ENCODE measurements around the gene WSCD2.

The WSCD2 gene

DNA sequence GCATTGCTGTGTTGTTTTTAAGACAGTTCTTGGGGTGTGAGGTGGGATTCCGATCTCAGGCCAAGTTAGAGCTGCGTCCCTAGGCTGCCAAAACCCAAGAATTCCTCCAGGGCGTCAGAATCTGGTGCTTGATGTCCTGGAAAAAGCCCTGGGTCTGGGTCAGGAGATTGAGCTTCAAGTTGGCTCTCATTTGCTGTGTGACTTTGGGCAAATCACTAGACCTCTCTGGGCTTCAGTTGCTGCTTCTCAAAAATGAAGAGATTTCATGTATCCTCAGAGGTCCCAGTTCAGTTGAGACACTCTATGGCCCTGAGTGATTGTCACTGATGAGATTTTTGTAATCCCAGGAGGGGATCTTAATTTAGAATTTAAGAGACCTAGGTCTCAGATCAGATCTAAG, 1.9 kb downstream of the WSCD2 start:
- in situ Hi-C loops (cut with MboI; ENCODE audit: low pct_unique_long_range_greater_than_20kb, low sequenced_read_pairs, unreplicated experiment) = no loop called here
- no peak for TF ChIP-seq CTCF (IDR thresholded peaks at IDR 0.05; ENCODE audit: extremely low read depth, insufficient read depth, missing control alignments)
- DNase-seq (ENCODE audit: low spot score) = no peak

- no peak for TF ChIP-seq CTCF (IDR thresholded peaks at IDR 0.05; ENCODE audit: extremely low read depth, insufficient read depth, missing control alignments)
- in situ Hi-C loops (cut with MboI; ENCODE audit: low pct_unique_long_range_greater_than_20kb, low sequenced_read_pairs, unreplicated experiment) = no loop called here
These were observed 2.6 kb downstream of the WSCD2 start for GRCh38 chr12:108131657-108132126.

GRCh38 chr12:108133482-108133881, 4.4 kb downstream of the WSCD2 start:
- in situ Hi-C loops (cut with MboI; ENCODE audit: low pct_unique_long_range_greater_than_20kb, low sequenced_read_pairs, unreplicated experiment) = no loop called here
- no peak for TF ChIP-seq CTCF (IDR thresholded peaks at IDR 0.05; ENCODE audit: extremely low read depth, insufficient read depth, missing control alignments)
- DNase-seq (ENCODE audit: low spot score) = no peak

More at GRCh38 chr12:108131657-108132126, 2.6 kb downstream of the WSCD2 start:
- DNase-seq (ENCODE audit: low spot score) = no peak

DNA sequence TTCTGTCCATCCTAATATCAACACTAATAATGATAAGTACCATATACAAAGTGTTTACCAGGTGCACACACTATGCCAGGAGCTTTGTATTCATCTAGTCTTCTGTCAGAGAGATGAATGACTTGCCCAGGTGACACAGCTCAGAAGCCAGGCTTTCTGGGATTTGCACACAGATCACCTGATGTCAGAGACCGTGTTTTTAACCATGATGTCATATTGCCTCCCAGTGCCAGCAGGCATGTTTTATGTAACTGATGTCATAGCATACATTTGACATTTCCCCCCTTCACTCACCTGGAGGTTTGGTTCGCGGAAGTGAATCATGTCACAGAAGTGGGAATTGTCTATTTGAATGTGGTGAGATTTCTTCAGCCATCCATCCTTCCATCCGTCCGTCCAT, 5.7 kb downstream of the WSCD2 start:
- no peak for DNase-seq (ENCODE audit: low spot score)
- TF ChIP-seq CTCF (IDR thresholded peaks at IDR 0.05; ENCODE audit: extremely low read depth, insufficient read depth, missing control alignments) = no peak
- in situ Hi-C loops (cut with MboI; ENCODE audit: low pct_unique_long_range_greater_than_20kb, low sequenced_read_pairs, unreplicated experiment) = no loop called here

GRCh38 chr12:108135627-108136026, 6.5 kb downstream of the WSCD2 start:
- DNase-seq (ENCODE audit: low spot score) = no peak
- TF ChIP-seq CTCF (IDR thresholded peaks at IDR 0.05; ENCODE audit: extremely low read depth, insufficient read depth, missing control alignments) = no peak
- in situ Hi-C loops (cut with MboI; ENCODE audit: low pct_unique_long_range_greater_than_20kb, low sequenced_read_pairs, unreplicated experiment) = no loop called here

GRCh38 chr12:108136697-108137096, 7.6 kb downstream of the WSCD2 start:
- in situ Hi-C loops (cut with MboI; ENCODE audit: low pct_unique_long_range_greater_than_20kb, low sequenced_read_pairs, unreplicated experiment) = no loop called here
- DNase-seq (ENCODE audit: low spot score) = no peak
- no peak for TF ChIP-seq CTCF (IDR thresholded peaks at IDR 0.05; ENCODE audit: extremely low read depth, insufficient read depth, missing control alignments)

- no peak for DNase-seq (ENCODE audit: low spot score)
- TF ChIP-seq CTCF (IDR thresholded peaks at IDR 0.05; ENCODE audit: extremely low read depth, insufficient read depth, missing control alignments) = no peak
- in situ Hi-C loops (cut with MboI; ENCODE audit: low pct_unique_long_range_greater_than_20kb, low sequenced_read_pairs, unreplicated experiment) = no loop called here
These were observed 10.4 kb downstream of the WSCD2 start for GRCh38 chr12:108139454-108139853.
